ENCODE results near the gene HSPD1.

Gene HSPD1

DNA sequence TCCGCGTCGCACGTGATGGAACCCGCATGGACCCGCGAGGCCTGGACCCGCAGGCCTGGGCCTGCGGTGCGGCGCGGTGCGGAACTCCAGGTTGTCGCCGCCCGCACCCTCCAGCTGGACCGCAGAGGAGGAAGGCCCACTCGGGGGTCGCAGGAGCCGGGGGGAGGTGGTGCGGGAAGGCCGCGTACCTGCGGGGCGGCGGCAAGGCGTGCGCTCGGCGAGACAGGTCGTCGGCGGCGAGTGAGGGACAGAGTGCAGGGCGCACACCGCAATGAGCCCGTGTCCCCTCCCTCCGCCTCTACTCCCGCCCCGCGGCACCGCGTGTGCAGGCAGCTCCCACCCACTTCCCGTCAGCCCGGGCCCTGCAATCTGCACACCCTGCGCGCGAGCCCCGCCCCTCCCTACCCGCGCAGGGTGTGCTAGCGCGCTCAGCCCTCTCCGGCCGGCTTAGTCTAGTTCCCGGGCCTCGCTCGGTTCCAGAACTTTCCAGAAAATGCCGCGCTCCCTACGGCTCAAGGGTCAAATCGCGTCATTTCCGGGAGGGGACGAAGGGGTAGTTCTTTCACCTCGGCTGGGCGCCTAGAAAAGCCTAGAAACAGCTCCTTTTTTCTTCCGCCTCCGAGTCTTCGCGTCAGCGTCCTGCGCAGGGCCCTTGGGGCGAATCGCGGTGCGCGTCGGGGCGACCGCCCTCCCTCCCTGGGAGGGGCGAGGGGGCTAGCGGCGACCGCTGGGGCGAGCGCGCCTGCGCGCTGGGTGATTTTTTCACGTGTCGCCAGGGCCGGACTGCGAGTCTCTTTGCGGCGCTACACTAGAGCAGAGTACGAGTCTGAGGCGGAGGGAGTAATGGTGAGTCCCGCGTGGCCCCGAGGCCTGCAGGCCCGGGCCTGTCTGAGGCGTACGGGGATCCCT is at the start of gene HSPD1, which contains the start of gene HSPE1:
Gene HSPD1, minus strand, starts transcription at position 247 of the 909 bp plus-strand sequence. CDS start 992 bp downstream, outside the sequence.
Gene HSPE1, plus strand, starts transcription at position 786 of the 909 bp plus-strand sequence. Its CDS starts 58 bp downstream, at position 844.
- no peak for TF ChIP-seq CTCF (conservative IDR thresholded peaks at IDR 0.05; ENCODE audit: control insufficient read depth, insufficient read depth, low read depth, low read length)
- peak; percentile 99 for DNase-seq (ENCODE audit: low read depth)
- peak within 1 kb of the TSS; percentile 79 for H3K4me3 ChIP-seq (ENCODE audit: control insufficient read depth, low read depth, low read length)

DNA sequence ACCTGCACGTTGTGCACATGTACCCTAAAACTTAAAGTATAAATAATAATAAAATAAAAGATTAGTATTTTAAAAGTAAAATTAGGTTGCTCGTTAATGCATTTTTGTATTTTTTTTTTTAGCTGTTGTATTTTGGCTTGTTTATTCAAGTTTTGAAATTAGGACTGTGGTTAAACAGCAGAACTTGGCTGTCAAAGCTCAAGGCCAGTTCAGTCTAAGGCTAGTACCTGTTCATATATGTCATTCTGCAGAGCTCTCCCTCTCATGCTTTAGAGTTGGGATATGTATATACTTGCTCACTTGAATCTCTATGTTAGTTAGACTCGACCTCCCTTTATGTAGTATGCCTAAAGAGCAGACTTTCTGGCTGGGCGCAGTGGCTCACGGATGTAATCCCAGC is 48.9 kb upstream of the HSPD1 start:
- H3K4me3 ChIP-seq (ENCODE audit: control insufficient read depth, low read depth, low read length): no peak overlapping the region
- no peak for TF ChIP-seq CTCF (conservative IDR thresholded peaks at IDR 0.05; ENCODE audit: control insufficient read depth, insufficient read depth, low read depth, low read length)
- no peak for DNase-seq (ENCODE audit: low read depth)

- no peak overlapping the region for H3K4me3 ChIP-seq (ENCODE audit: control insufficient read depth, low read depth, low read length)
- no peak for TF ChIP-seq CTCF (conservative IDR thresholded peaks at IDR 0.05; ENCODE audit: control insufficient read depth, insufficient read depth, low read depth, low read length)
- no peak for DNase-seq (ENCODE audit: low read depth)
Observed at GRCh38 chr2:197547163-197547900, 47.7 kb upstream of the HSPD1 start.

GRCh38 chr2:197543206-197543605 is 43.6 kb upstream of the HSPD1 start:
- TF ChIP-seq CTCF (conservative IDR thresholded peaks at IDR 0.05; ENCODE audit: control insufficient read depth, insufficient read depth, low read depth, low read length): no peak
- H3K4me3 ChIP-seq (ENCODE audit: control insufficient read depth, low read depth, low read length): no peak overlapping the region
- DNase-seq (ENCODE audit: low read depth): no peak

GRCh38 chr2:197539734-197540133 is 40.1 kb upstream of the HSPD1 start:
- no peak for TF ChIP-seq CTCF (conservative IDR thresholded peaks at IDR 0.05; ENCODE audit: control insufficient read depth, insufficient read depth, low read depth, low read length)
- H3K4me3 ChIP-seq (ENCODE audit: control insufficient read depth, low read depth, low read length): no peak overlapping the region
- DNase-seq (ENCODE audit: low read depth): no peak

GRCh38 chr2:197538412-197538811 is 38.8 kb upstream of the HSPD1 start:
- DNase-seq (ENCODE audit: low read depth): peak; percentile 20
- no peak for TF ChIP-seq CTCF (conservative IDR thresholded peaks at IDR 0.05; ENCODE audit: control insufficient read depth, insufficient read depth, low read depth, low read length)

More at GRCh38 chr2:197538412-197538811, 38.8 kb upstream of the HSPD1 start:
- no peak overlapping the region for H3K4me3 ChIP-seq (ENCODE audit: control insufficient read depth, low read depth, low read length)
